T47D (cell line): Measurements from ENCODE around the gene ZNF511.
A peak's percentile ranks its signal among the peaks of the same experiment; 100 is the strongest.

Experiments
- DNase-seq, 2 experiments: peaks; one replicate each; pipeline versions ENCODE4 v3.0.0 to v3.0.0-alpha.2; 2011 to 2012; ENCODE audit warnings: low read depth in 1 of 2, low spot score in 1 of 2
- JUND ChIP-seq: IDR thresholded peaks from 2 replicates; pipeline ENCODE4 v1.6.1; 2012; ENCODE audit warnings: low read depth
- in situ Hi-C: cut with HindIII; loops from 2 replicates; pipeline ENCODE4 v1.10.0; 2016; ENCODE audit warnings: low sequenced_read_pairs, low pct_unique_long_range_greater_than_20kb

ZNF511 gene

DNA sequence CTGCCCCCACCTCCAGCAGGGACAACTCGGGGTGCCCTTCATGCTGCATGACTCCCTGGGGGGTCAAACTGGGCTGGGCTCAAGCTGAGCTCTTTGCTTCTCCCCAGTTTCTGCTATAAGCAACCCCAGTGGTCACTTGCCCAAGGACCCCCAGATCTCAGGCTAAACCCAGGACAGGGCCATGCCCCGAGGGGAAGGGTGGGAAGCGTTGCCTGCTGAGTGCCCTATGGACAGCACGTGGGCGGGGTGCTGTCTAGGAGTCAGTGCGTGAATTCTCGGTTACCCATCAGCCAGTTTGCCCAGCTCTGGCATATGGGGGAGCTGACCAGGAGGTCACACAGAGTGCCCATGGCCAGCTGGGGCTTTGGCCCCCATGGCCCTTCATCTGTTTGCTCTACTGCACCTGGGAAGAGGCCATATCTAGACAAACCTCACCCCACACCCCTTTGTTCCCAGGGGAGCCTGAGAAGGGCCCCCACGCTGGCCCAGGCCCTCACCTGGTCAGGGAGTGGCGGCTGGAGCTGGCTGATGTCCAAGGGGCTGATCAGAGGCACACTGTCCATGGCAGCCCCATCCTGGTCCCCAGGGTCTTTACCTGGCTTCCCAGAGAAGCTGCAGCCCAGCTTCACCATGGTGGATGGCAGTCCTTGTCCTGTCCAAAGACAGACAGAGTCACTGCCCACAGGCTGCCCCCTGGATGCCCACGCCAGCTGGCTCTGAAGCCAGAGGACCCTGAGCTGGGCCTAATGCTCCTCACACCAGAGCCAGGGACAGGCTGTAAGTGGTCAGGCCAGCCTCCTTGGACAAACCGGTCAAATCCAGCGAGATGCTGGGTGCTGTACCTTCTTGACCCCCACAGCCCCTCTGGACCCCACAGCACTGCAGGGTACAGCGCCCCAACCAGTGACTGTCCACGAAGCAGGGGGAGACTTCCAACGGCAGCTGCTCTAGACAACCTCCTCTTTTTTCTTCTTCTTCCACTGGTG is 19.9 kb downstream of the ZNF511 start:
- TF ChIP-seq JUND = no peak
- in situ Hi-C loops = no loop called here
- no peak for DNase-seq

GRCh38 chr10:133329491-133330202 is 20.9 kb downstream of the ZNF511 start:
- peak; percentile 84 to 92 for DNase-seq
- in situ Hi-C loops = no loop called here
- TF ChIP-seq JUND = no peak

- TF ChIP-seq JUND = no peak
- in situ Hi-C loops = no loop called here
- no peak for DNase-seq
Observed at GRCh38 chr10:133332936-133333699, 24.4 kb downstream of the ZNF511 start.

GRCh38 chr10:133334503-133335245 is 26.0 kb downstream of the ZNF511 start:
- TF ChIP-seq JUND = no peak
- in situ Hi-C loops = no loop called here
- no peak for DNase-seq

DNA sequence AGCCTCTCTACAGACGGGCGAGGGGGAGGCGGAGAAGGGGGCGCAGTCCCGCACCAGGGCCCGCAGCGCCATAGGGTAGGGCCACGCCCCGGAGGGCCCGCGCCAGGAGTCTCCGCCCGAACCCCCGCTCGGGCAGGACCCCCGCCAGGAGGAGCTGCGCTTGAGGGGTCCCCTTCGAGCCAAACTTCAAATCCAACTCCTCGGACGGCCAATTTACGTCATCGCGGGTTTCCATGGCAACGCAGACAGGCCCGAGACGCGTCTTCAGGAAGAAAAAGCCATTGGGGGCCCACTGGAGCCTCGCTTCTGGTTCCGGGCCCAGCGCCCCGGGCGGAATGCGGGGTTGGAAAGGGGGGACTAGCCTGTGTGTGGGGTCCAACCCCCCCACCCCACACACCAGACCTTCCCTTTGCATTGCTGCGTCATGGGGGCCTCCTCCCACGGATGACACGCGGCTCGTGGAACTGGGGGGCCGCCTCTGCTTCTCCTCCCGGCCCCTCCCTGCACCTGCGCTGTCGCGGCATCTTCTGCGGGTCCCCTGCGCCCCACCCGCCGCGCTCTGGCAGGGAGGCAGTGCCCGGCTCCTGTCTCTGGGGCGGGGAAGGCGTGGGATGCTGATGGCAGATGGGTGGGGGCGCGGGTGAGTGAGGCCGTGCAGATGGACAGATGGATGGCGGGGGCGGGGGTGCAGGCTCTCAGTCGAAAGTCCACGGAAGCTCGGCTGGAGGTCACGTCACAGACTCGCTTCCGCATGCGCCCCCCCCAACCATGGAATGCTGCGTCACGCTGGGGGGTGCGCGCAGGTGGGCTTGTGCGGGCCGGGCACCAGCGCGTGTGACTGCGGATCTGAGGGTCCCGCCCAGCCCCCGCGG is 26.8 kb downstream of the ZNF511 start:
- TF ChIP-seq JUND = no peak
- no peak for DNase-seq
- in situ Hi-C loops = no loop called here

DNA sequence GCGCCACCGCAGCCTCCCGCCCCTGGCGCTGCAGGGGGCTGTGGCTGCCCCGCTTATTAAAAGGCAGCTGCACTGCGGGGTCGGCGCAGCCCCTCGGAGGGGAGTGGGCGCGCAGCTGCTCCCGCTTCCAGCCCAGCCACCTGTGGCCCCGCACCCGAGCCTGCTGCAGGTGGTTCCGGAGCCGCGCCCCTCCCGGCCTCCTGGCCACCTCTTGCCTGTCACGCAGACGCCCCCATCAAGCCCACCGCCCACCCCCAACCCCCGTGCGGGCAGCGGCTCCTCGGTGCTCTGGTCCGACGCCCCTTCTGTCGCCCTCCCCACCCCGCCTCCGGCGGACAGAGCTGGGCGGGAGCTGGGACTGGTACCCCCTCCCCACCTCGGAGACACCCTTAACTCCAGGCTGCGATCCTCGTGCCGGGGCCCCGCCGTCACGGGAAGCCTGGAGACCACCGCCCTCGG is 27.4 kb downstream of the ZNF511 start:
- DNase-seq = no peak
- in situ Hi-C loops = no loop called here
- no peak for TF ChIP-seq JUND

DNA sequence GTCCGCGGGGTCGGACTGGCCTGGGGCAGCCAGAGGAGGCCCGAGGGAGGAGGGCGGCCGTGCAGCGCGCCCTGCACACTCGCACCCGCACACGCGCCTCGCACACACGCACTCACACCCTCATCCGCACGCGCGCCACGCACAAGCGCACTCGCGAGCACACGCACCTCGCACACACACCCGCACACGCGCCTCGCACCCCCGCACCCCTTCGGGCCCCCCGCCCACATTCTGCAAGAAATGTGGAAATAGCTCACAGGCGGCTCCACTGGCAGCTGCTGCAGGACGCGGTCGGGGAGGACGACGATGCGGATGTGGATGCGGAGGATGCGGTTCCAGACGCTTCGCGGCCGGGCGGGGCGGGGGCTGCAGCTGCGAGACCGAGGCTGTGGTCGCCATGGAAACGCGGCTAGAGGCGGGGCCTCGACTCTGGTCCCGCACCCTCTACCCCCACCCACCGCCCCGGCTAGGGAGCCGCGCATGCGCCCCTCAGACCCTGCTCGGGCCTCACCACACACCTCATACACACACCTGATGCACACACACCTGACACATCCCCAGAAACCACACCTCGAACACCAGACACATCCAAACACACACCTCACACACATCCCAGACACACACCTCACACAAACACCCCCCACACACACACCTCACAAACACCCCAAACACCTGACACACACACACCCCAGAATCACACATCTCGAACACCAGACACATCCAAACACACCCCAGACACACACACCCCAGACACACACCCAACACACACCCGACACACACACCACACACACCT is 28.1 kb downstream of the ZNF511 start, which contains the start of gene CALY:
Gene CALY, minus strand, starts transcription at position 320 of the 793 bp plus-strand sequence. CDS start 7,907 bp downstream, outside the sequence.
- DNase-seq = no peak
- in situ Hi-C loops = no loop called here
- TF ChIP-seq JUND = no peak

- in situ Hi-C loops = no loop called here
- TF ChIP-seq JUND = no peak
- no peak for DNase-seq
Observed at GRCh38 chr10:133337370-133337725, 28.6 kb downstream of the ZNF511 start.

GRCh38 chr10:133338080-133339071 is 29.7 kb downstream of the ZNF511 start:
- no peak for DNase-seq
- in situ Hi-C loops = no loop called here
- no peak for TF ChIP-seq JUND
